NB4 (cell line): ENCODE data around the gene FNIP1.

Experiments
- DNase-seq: peaks from one replicate; pipeline ENCODE4 v3.0.0; 2010; ENCODE audit warnings: low read depth
- H3K4me3 ChIP-seq: one replicate; pipeline ENCODE4 v1.5.1; 2011; ENCODE audit warnings: mild to moderate bottlenecking, low read depth, low read length, moderate library complexity
- MYC ChIP-seq: IDR thresholded peaks from 2 replicates; pipeline ENCODE4 v1.6.1; 2011; ENCODE audit warnings: low read depth, low read length
- POLR2A ChIP-seq: IDR thresholded peaks from 2 replicates; pipeline ENCODE4 v1.6.1; 2011; ENCODE audit warnings: mild to moderate bottlenecking; ENCODE audit not compliant: insufficient read length; ENCODE audit errors: extremely low read depth
- TF ChIP-seq, protein P1 (sequence below): IDR thresholded peaks from one replicate; pipeline ENCODE4 v1.5.1; 2012; ENCODE audit warnings: low read depth, low read length
- TF ChIP-seq, protein P2 (sequence below): IDR thresholded peaks from 2 replicates; pipeline ENCODE4 v1.6.1; 2011; ENCODE audit warnings: low read depth, low read length

The FNIP1 gene

DNA sequence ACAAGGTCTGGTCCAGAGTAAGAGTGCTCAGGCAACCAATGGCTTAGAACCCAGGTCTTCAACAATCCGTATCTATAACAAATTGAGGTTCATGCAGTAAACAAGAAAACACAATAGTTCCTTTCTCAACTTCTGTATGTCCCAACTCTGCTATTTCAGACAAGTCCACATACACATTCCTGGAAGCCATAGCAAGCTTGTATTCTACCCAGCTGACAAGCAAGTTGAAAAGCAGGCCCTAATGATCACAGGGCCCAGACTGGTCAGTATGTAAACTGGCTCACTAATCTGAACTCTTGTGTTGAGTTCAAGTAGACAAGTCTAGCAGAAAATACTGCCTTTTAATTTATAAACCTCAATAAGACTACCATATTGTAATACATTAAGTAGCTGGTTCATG lies 26.9 kb downstream of the FNIP1 start:
- TF ChIP-seq MYC (no peak), POLR2A (no peak)
- TF ChIP-seq, protein P1, sequence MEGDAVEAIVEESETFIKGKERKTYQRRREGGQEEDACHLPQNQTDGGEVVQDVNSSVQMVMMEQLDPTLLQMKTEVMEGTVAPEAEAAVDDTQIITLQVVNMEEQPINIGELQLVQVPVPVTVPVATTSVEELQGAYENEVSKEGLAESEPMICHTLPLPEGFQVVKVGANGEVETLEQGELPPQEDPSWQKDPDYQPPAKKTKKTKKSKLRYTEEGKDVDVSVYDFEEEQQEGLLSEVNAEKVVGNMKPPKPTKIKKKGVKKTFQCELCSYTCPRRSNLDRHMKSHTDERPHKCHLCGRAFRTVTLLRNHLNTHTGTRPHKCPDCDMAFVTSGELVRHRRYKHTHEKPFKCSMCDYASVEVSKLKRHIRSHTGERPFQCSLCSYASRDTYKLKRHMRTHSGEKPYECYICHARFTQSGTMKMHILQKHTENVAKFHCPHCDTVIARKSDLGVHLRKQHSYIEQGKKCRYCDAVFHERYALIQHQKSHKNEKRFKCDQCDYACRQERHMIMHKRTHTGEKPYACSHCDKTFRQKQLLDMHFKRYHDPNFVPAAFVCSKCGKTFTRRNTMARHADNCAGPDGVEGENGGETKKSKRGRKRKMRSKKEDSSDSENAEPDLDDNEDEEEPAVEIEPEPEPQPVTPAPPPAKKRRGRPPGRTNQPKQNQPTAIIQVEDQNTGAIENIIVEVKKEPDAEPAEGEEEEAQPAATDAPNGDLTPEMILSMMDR: no peak
- TF ChIP-seq, protein P2, sequence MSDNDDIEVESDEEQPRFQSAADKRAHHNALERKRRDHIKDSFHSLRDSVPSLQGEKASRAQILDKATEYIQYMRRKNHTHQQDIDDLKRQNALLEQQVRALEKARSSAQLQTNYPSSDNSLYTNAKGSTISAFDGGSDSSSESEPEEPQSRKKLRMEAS: no peak
- DNase-seq: no peak

DNA sequence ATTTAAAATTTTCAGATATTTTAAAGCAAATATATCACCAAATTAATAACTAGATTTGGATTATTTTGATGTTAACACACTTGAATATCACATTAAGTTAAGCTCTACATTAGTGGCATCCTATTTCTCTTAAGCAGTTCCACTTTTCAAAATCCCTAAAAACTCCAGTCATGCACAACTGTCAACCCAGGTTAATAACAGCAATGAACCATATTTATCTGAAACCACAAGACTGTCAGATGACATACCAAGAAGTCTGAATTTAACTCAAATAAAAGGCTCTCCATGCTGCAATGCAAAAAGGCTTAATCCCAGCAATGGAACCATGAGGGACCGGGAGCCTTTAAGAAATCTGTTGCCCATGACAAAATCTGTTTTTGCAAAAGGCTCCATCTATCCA lies 27.5 kb downstream of the FNIP1 start:
- no peak for DNase-seq
- TF ChIP-seq, protein P1: no peak
- TF ChIP-seq, protein P2: no peak
- TF ChIP-seq MYC: no peak
- no peak for TF ChIP-seq POLR2A
- no peak overlapping the region for H3K4me3 ChIP-seq

More for the DNA sequence above, 26.9 kb downstream of the FNIP1 start:
- H3K4me3 ChIP-seq: no peak overlapping the region

DNA sequence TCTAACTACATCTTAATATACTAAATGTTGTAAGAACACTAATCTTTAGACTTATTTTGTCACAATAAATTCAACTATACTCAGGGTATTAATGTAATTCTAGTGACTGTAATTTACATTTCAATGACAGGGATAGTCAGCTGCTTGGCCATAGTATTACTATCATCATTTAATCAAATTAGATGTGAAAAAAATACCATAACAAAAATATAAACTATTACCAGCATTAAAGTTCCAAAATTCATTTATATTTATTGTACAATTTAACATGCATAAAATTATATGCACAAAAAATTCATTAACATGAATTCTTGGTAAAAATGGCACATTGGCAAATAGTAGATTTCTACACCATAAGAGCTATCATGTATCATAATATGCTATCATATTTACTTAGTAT lies 28.9 kb downstream of the FNIP1 start:
- no peak for DNase-seq
- no peak overlapping the region for H3K4me3 ChIP-seq
- TF ChIP-seq, protein P2: no peak
- TF ChIP-seq, protein P1: no peak
- TF ChIP-seq MYC: no peak
- TF ChIP-seq POLR2A: no peak

DNA sequence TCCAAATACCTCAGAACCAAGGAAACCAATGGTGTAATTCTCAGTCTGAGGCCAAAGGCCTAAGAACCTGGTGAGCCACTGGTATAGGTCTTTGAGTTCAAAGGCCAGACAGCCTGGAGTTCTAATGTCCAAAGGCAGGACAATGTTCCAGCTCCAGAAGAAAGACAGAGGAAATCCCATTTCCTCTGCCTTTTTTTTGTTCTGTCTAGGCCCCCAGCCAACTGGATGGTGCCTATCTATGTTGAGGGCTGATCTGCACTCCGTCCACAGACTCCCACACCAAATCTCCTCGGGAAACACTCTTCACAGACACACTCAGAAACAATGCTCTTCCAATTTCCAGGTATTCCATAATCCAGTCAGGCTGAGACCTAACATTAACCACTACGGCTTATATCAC lies 30.1 kb downstream of the FNIP1 start:
- TF ChIP-seq, protein P1: no peak
- TF ChIP-seq POLR2A (no peak), MYC (no peak)
- TF ChIP-seq, protein P2: no peak
- no peak for DNase-seq
- H3K4me3 ChIP-seq: no peak overlapping the region

DNA sequence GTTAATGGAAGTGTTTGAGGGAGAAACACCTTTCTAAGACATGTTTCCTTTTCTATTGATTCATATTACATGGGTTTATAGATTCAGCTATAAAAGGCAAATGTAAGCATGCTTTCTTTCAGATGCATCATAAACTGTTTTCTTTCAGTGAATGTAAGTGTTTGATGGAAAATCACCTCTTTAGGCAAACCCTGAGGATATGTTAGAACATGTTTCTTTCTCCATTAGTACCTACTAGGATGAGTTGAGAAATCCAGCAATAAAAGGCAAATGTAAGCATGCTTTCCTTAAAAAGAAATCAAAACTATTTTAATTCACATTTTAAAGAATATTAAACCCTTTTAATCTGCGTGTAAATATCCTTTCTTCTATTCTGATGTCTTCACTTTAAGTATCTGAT lies 31.6 kb downstream of the FNIP1 start:
- no peak for TF ChIP-seq MYC
- TF ChIP-seq POLR2A: no peak
- TF ChIP-seq, protein P2: no peak
- TF ChIP-seq, protein P1: no peak
- no peak overlapping the region for H3K4me3 ChIP-seq
- DNase-seq: no peak

DNA sequence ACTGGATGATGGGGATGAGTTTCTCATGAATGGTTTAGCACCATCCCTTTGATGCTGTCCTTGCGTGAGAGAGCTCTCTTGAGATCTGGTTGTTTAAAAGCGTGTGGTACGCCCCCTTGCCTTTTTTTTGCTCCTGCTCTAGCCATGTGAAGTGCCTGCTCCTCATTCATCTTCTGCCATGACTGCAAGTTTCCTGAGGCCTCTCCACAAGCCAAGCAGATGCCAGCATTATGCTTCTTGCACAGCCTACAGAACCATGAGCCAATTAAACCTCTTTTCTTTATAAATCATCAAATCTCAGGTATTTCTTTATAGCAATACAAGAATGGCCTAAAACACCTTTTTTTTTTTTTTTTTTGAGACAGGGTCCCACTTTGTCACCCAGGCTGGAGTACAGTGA lies 32.8 kb downstream of the FNIP1 start:
- no peak overlapping the region for H3K4me3 ChIP-seq
- no peak for DNase-seq
- TF ChIP-seq, protein P2: no peak
- TF ChIP-seq MYC (no peak), POLR2A (no peak)
- TF ChIP-seq, protein P1: no peak
